ENCODE data around the gene TRAF4. TPM values are rescaled to one million over a fixed set of nuclear protein-coding genes. Genes with fewer than 3 reads are reported as not detected.

TRAF4 gene
- total and polyA plus RNA-seq, 9 of the 15 experiments (the other 6 are each of a cell fraction or from before 2014, with no cell fraction given): 2.4 to 147 (median 72.4) TPM

DNA sequence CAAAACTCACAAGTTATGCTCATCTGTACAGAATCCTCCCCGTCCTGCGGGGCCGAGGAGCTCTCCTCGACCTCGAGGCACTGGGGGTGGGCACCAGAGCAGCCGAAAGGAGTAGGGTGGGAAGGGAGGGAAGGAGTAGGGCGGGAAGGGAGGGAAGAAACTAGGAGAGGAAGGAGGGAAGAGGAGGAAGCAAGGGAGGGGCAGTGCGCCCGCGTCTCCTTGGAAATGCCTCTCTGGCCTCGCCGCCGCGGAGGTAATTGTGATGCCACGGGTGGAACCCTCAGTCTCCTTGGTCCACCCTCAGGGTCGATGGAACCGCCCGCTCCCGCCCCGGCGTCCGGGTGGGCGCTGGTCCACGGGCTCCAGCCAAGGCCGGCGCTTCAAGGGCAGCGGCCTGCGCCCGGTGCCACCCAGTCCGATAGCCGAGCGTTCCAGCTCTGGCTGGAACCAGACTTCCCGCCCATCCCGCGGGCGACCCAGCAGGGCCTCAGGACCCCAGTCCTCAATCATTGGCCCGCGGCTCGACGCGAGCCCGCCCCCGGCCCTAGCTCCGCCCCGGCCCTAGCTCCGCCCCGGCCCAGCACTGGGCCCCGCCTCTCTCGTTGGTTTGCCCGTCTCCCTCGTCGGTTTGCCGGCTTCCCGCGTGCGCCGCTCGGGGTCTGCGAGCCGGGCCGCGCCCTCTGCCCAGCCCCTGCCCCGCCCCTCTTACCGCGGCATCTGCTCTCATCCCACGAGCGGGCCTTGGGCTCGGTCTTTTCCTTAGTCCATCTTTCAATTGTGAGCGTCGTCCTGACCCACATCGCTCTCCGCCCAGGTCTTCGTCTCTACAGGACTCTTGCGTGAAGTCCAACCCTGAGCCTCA is 32.7 kb upstream of the TRAF4 start:
- CTCF ChIA-PET (ENCODE audit: low intra/inter-chr PET ratio): no interaction called here
- Histone ChIP-seq H3K36me3 (ENCODE audit: control insufficient read depth, insufficient read depth, low read length) (no peaks in the 10 kb centered on the region), H3K9ac (ENCODE audit: insufficient read depth in 1 of 2, low read depth in 2 of 2, low read length in 2 of 2) (peak overlapping the region; percentile 79 to 93), H3K9me3 (replicated peaks; ENCODE audit: control insufficient read depth, insufficient read depth, low read depth, low read length) (0 out of 2 replicates have a peak, but pooled peaks cover 2% of the 10 kb centered on the region), H3K9me1 (ENCODE audit: control insufficient read depth, insufficient read depth, low read length) (no peaks in the 10 kb centered on the region), H3K27ac (ENCODE audit: extremely low read depth, low read depth, low read length) (peak overlapping the region; percentile 88), H3K4me3 (peak overlapping the region; percentile 71), H3K4me2 (ENCODE audit: insufficient read depth, low read length) (peak overlapping the region; percentile 99), H3K79me2 (ENCODE audit: control insufficient read depth, insufficient read depth, low read length) (peaks cover 13% of the 10 kb centered on the region), H3K27me3 (ENCODE audit: control insufficient read depth in 2 of 2, insufficient read depth in 2 of 2, low read length in 2 of 2) (0 out of 5 replicates have a peak, but pooled peaks cover 0 to 11% of the 10 kb centered on the region in 2 experiments), H4K20me1 (replicated peaks; ENCODE audit: control insufficient read depth, insufficient read depth, low read length) (no peaks in the 10 kb centered on the region), H3K4me1 (replicated peaks in 1 of 2; ENCODE audit: control insufficient read depth in 2 of 2, insufficient read depth in 2 of 2, low read length in 2 of 2) (peaks cover 16 to 34% of the 10 kb centered on the region in 2 experiments), H2AFZ (ENCODE audit: low read depth, low read length) (peak overlapping the region; percentile 85)
- in situ Hi-C loops (cut with MboI): no loop called here
- ATAC-seq: peak; percentile 93
- peak; percentile 69 for FAIRE-seq
- intact Hi-C loops (cut with micrococcal nuclease): loop anchor here (1.0 to 2.0 kb wide), 2 partner anchors 8 to 64 kb away; partner anchors contain the start of gene RPL23A
- POLR2A ChIA-PET: interaction anchor here (0.6 to 8.7 kb wide), 23 partner anchors 8 to 171 kb away, joined by 3 to 133 read pairs (median 6); partner anchors contain the start of genes BLTP2, RPL23A, SDF2 and SUPT6H
- BruUV-seq (replicated peaks): no TSS peak
- 2% methylated on average over 43 of the region's 74 CpGs for WGBS (ENCODE audit: insufficient coverage, low coverage, missing lambda C conversion rate)
- peak; percentile 96 to 98 (median 98) for DNase-seq (ENCODE audit: extremely low read depth in 1 of 4, low spot score in 3 of 4)
- TF ChIP-seq ZNF431 (CRISPR knock-in tag; IDR thresholded peaks at IDR 0.05) (peak; percentile 41; the same call in 1 of the 2 replicates), L3MBTL2 (IDR thresholded peaks at IDR 0.05) (peak; percentile 99), GABPA (tag; conservative IDR thresholded peaks at IDR 0.05; ENCODE audit: low read depth) (no peak), SNRNP70 (optimal IDR thresholded peaks at IDR 0.05; ENCODE audit: low read depth, low read length) (no peak), HNRNPLL (IDR thresholded peaks at IDR 0.05; ENCODE audit: low read depth, low read length, poor library complexity, severe bottlenecking) (no peak), KLF13 (tag; IDR thresholded peaks at IDR 0.05; ENCODE audit: borderline replicate concordance, low read depth) (peak; percentile 81; the same call in 1 of the 2 replicates), MAFK (IDR thresholded peaks at IDR 0.05; ENCODE audit: low read length) (no peak), NFIC (IDR thresholded peaks at IDR 0.05) (peak; percentile 60), MCM5 (IDR thresholded peaks at IDR 0.05; ENCODE audit: low read depth) (no peak), KDM1A (IDR thresholded peaks at IDR 0.05) (no peak), TCFL5 (CRISPR knock-in tag; conservative IDR thresholded peaks at IDR 0.05) (no peak), MTA2 (IDR thresholded peaks at IDR 0.05; ENCODE audit: low read depth) (no peak), ASH1L (IDR thresholded peaks at IDR 0.05; ENCODE audit: borderline replicate concordance, low read depth, partially characterized antibody) (no peak), MYC (IDR thresholded peaks at IDR 0.05; ENCODE audit: low read depth, low read length) (peak; percentile 88; the same call in 1 of the 2 replicates), MYC (CRISPR knock-in tag; IDR thresholded peaks at IDR 0.05; ENCODE audit: borderline replicate concordance, low read depth) (no peak), CBFA2T2 (conservative IDR thresholded peaks at IDR 0.05) (no peak), ZNF507 (tag; conservative IDR thresholded peaks at IDR 0.05) (no peak)
- TF ChIP-seq, protein P1, sequence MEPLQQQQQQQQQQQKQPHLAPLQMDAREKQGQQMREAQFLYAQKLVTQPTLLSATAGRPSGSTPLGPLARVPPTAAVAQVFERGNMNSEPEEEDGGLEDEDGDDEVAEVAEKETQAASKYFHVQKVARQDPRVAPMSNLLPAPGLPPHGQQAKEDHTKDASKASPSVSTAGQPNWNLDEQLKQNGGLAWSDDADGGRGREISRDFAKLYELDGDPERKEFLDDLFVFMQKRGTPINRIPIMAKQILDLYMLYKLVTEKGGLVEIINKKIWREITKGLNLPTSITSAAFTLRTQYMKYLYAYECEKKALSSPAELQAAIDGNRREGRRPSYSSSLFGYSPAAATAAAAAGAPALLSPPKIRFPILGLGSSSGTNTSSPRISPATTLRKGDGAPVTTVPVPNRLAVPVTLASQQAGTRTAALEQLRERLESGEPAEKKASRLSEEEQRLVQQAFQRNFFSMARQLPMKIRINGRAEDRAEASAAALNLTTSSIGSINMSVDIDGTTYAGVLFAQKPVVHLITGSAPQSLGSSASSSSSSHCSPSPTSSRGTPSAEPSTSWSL (CRISPR knock-in tag; IDR thresholded peaks at IDR 0.05; ENCODE audit: borderline replicate concordance): no peak
- TF ChIP-seq, protein P2, sequence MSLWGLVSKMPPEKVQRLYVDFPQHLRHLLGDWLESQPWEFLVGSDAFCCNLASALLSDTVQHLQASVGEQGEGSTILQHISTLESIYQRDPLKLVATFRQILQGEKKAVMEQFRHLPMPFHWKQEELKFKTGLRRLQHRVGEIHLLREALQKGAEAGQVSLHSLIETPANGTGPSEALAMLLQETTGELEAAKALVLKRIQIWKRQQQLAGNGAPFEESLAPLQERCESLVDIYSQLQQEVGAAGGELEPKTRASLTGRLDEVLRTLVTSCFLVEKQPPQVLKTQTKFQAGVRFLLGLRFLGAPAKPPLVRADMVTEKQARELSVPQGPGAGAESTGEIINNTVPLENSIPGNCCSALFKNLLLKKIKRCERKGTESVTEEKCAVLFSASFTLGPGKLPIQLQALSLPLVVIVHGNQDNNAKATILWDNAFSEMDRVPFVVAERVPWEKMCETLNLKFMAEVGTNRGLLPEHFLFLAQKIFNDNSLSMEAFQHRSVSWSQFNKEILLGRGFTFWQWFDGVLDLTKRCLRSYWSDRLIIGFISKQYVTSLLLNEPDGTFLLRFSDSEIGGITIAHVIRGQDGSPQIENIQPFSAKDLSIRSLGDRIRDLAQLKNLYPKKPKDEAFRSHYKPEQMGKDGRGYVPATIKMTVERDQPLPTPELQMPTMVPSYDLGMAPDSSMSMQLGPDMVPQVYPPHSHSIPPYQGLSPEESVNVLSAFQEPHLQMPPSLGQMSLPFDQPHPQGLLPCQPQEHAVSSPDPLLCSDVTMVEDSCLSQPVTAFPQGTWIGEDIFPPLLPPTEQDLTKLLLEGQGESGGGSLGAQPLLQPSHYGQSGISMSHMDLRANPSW (CRISPR knock-in tag; IDR thresholded peaks at IDR 0.05): no peak

Measured in K562 (cell line).